Endothelial cell of hepatic sinusoid (primary cell): ENCODE measurements around the gene ADAP1.

Experiments
- in situ Hi-C: cut with HindIII; loops from 2 replicates; pipeline ENCODE4 v1.10.0; 2017; ENCODE audit warnings: low sequenced_read_pairs

ADAP1 gene

DNA sequence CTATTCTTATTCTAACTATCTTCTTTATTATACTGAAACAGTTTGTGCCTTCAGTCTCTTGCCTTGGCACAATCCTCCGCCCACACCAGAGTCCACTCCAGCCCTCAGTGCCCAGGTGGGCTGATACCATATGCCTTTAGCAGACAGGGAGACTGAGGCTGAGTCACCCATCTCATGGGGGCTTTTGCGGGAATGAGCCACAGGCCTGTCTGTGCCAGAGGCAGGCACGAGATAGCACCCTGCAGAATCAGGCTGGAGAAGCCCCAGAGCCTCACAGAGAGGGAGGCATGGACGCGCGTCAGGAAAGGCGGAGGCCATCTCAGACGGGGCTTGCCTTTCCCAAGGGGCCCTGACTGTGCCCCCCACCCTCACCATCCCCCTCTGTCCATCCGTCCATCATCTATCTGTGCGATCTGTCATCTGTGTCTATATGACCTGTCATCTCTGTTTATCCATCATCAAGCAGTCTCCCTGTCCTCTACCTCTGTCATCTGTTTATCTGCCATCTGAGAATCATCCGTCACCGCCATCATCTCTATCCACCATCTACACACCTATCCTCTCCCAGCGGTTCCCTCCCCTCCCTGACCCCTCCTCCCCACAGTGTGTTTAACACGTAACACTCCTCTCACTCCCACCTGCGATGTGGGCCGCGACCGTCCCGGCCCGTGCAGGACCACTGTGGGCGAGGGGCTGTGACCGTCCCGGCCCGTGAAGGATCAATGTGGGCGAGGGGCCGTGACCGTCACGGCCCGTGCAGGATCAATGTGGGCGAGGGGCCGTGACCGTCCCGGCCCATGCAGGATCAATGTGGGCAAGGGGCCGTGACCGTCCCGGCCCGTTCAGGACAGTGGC, 7.3 kb upstream of the ADAP1 start:
- in situ Hi-C loops: loop anchor here (5.0 to 25.0 kb wide), 3 partner anchors 69 to 201 kb away; partner anchors contain the start of gene ZFAND2A

DNA sequence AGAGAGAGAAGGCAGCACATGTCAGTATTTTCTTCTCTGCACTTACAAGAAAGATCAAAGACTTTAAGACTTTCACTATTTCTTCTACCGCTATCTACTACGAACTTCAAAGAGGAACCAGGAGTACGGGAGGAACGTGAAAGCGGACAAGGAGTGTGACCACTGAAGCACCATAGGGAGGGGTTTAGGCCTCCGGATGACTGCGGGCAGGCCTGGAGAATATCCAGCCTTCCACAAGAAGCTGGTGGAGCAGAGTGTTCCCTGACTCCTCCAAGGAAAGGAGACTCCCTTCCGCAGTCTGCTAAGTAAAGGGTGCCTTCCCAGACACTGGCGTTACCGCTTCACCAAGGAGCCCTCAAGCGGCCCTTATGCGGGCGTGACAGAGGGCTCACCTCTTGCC, 6.5 kb upstream of the ADAP1 start:
- in situ Hi-C loops: loop anchor here (5.0 to 25.0 kb wide), 3 partner anchors 69 to 201 kb away; partner anchors contain the start of gene ZFAND2A

DNA sequence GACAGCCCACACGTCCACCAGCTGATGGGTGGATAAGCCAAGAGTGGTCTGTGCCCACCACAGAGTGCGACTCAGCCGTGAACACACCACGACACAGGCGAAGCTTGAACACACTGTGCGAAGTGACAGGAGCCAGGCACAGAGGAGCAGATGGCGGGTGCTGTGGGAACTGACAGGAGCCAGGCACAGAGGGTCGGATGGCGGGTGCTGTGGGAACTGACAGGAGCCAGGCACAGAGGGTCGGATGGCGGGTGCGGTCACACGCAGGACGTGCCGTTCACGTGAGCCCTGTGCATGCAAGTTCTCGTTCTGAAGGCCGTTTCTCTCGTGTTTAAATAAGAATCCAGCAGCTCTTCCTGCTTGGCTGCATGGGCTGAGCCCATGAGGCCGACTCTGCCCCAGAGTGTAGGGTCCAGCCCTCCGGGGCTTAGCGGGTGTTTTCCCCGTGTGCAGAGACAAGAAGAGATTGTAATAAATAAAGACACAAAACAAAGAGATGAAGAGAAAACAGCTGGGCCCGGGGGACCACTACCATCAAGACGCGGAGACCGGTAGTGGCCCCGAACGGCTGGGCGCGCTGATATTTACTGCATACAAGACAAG, 5.9 kb upstream of the ADAP1 start:
- in situ Hi-C loops: loop anchor here (5.0 to 25.0 kb wide), 3 partner anchors 68 to 202 kb away; partner anchors contain the start of gene ZFAND2A

DNA sequence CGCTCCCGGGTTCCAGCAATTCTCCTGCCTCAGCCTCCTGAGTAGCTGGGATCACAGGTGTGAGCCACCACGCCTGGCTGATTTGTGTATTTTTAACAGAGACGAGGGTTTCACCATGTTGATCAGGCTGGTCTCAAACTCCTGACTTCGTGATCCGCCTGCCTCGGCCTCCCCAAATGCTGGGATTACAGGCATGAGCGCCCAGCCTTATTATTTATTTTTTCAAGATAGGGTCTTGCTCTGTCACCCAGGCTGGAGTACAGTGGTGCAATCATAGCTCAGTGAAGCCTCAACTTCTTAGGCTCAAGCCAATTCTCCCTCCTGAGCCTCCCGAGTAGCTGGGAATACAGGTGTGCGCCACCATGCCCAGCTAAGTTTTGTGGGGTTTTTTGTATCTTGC, 5.3 kb upstream of the ADAP1 start:
- in situ Hi-C loops: loop anchor here (5.0 to 25.0 kb wide), 3 partner anchors 67 to 203 kb away; partner anchors contain the start of gene ZFAND2A

DNA sequence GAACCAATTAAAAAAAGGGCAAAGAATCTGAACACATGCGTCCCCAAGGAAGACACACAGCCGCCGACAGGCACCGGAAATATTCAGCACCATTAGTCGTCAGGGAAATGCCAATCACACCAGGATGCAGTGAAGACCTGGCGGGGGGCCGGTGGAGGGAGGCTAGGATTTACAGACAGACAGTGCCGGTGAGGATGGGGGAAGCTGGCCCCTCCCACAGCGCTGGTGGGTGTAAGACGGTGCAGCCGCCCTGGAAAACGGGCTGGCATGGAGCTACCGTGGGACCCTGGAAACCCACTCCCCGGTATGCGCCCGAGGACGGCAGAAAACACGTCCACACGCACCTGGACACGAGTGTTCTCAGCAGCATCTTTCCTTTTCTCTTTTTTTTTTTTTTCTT, 4.8 kb upstream of the ADAP1 start:
- in situ Hi-C loops: loop anchor here (25.0 kb wide), 1 partner anchor 203 kb away; the partner anchor contains the start of gene ZFAND2A

DNA sequence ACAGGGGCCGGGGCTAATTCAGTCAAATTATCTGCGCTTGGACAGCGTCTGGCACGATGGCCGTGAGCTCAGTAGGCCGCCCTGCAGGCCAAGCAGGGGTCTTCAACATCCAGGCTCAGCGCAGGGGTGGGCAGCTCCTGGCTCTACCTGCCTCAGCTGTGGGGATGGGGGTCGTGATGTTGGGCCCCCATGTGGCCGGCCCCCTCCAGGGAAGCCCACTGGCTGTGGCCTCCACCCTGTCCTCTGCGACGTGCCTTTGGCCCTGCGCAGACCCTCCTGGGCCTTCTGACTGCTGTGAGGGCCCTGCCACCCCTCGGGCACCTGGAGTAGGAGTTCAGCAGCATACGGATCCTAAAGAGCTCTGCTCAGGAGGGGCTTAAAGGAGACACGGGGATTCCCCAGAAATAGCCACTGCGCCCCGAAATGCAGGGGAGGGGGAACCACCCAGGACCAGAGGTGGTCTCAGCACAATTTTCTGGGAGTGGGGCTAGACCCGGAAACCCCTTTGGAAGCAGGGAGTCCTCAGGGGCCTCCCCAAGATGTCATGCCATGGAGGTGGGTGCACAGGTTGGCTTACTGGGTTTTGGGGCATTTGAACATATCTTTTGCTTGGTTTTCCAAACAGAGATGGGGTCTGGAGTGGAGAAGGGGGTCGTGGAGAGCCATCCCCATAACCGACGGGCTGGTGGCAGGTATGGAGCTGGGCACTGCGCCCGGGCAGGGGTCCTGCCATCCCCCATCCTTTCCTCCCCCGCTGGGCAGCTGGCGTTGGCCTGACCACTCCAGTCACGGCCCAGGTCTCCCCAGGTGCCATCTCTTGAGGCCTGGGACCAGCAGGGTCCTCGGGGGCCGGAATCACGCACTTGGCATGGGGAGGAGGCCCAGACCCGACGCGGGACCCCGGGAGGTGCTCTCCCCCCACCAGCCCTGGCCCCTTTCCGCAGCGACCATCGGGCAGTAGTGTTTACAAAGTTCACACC, 4.0 kb upstream of the ADAP1 start:
- in situ Hi-C loops: loop anchor here (25.0 kb wide), 1 partner anchor 204 kb away; the partner anchor contains the start of gene ZFAND2A

DNA sequence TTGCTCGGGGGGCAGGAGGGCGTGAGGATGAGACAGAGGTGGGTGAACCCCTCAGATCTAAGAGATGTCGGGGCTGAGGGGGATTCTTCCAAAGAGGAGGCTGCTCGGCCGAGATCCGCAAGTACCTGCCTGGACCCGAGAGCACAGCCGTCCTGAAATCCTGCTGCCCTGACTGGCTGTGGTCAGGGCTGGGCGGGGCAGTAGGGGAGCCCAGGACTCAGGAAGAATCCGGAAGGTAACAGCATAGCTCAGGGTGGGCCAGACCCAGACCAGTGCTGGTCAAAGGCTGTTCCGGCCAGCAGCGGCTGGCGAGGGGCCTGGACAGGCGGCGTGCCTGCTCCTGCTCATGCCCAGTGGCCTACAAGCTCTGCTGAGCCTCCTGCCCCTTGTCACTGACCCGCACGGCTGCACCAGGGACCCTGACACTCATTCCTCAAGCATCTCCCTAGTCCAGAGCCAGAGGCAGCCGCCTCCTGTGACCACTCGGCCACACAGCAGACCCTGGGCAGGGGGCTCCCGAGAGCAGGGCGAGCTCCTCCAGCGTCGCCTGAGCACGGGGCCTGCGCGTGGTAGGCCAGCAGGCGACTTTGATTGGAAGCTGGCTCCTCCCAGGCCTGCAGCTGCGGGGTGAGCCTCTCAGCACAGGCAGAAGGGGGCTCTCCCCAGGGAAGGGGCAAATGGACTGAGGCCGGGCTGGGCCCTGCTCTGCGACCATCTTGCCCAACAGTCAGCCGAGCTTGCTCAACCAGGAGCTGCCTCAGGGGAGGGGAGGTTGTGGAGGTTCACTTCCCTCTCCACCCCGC, 3.1 kb upstream of the ADAP1 start:
- in situ Hi-C loops: loop anchor here (25.0 kb wide), 1 partner anchor 205 kb away; the partner anchor contains the start of gene ZFAND2A

DNA sequence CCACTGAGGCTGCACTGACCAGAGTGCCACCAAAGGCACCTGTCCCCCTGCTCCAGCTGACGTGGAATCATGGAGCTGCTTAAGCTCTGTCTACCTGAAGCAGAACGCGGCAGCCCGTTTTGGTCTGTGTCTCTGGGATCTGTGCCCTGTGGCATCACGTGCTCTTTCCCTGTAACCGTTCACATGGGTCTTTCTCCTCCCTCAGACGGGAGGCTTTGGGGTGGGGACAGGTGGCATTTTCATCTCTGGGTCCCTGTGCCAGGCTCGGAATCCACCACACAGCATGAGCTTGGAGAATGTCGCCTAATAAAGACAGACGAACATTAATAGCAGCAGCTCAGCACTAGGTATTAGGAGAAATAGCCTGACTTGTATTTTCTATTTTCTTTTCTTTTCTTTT, 1.6 kb upstream of the ADAP1 start:
- in situ Hi-C loops: loop anchor here (25.0 kb wide), 1 partner anchor 206 kb away; the partner anchor contains the start of gene ZFAND2A

DNA sequence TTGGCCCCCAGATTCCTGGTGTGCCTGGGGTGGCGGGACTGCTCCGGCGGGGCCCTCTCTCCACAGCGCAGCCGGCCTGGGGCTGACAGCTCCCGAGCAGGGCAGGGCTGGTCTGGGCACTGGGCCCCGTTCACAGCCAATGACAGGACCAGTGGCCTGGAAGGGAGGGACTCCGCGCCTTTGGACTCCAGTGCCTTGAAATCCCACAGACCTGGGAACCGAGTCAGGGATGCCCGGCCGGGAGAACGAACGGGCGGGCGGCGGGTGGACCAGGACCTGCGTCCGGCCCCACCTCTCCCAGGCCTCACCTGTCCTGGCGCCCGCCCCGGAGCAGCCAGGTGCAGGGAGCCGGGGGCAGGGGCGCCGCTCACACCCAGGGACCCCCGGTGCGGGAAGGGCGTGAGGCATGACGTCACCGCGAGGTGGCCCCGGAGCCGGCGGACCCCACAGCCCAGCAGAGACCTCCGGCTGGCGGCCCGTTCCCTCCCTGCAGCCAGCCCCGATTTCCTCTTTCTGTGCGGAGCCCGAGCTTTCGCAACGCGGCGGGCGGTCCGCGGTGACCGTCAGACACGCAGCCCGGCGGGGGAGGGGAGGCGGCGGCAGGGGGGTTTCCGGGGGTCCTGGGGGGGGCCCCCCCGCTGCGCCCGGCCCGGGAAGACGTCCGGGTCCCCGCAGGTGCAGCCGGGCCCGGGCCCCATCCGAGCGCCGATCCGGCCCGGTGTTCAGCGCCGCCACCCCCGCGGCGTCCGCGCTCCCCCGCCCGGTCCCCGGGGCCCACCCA, 743 bp downstream of the ADAP1 start:
- in situ Hi-C loops: loop anchor here (25.0 kb wide), 1 partner anchor 209 kb away; the partner anchor contains the start of gene ZFAND2A

DNA sequence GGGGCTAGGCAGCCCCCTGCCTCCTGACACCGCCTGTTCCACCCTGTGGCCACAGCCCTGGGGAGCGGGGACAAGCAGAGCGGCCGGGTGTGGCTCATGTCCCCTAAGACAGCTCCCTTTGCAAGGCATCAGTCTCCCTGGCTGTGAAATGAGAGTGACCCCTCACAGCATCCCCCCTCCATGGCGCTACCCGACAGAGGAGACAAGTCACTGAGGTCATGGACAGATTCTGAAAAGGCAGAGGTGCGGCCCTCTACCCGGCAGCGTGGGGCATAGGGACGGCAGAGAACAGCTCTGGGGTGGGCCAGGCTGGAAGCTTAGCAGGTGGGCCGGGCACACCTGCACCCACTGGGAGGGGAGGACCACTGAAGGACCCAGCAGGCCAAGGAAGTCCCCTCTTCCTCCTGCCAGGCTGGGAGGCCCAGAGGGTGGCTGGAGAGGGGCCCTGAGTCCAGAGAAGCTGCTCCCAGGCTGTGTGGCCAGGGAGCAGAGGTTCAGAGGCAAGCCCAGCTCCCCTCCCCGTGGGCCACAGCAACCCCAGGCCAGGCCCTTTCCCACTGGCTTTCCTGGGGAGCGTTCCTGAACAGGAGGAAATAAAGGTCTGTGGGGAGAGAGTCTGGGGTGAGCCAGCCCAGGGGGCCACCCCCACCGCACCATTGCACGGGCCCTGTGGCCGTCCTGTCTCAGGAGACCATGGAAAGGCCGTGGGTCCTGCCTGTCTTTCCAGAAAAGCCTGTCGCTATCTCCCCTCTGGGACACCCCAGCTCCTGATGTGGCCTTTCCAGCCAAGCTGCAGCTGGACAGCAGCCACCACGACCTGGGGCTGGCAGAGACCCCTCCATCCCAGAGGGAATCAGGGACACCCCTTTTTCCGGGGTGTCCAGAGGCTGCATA, 1.7 kb downstream of the ADAP1 start:
- in situ Hi-C loops: loop anchor here (25.0 kb wide), 1 partner anchor 210 kb away; the partner anchor contains the start of gene ZFAND2A

DNA sequence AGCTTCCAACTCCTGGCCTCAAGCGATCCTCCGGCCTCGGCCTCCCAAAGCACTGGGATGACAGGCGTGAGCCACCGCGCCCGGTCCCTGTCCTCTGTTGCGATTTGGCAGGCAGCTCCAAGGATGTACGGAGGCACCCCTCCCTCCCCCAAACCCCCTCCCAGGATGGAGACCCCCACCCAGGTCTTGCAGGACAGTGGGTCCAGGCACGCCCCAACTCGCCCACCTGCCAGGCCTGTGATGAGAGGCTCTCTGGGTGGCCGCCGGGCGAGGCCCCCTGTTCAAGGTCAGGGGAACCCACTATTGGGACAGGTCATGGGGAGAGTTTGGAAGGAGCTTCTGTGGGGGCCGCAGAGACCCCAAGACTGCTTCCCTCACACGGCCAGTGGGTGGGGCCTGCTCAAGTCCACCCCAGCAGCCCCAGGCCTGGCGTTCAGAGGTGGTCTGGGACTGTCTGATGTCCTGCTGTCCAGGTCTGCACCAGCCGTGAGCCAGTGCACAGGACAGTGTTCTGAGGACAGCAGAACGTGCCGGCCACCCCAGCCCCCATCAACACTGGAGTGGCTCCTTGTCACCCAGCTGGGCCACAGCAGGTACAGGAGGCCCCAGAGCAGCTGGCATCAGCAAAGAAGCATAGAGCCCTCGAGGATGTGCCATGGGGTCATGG, 2.5 kb downstream of the ADAP1 start:
- in situ Hi-C loops: loop anchor here (25.0 kb wide), 1 partner anchor 210 kb away; the partner anchor contains the start of gene ZFAND2A

DNA sequence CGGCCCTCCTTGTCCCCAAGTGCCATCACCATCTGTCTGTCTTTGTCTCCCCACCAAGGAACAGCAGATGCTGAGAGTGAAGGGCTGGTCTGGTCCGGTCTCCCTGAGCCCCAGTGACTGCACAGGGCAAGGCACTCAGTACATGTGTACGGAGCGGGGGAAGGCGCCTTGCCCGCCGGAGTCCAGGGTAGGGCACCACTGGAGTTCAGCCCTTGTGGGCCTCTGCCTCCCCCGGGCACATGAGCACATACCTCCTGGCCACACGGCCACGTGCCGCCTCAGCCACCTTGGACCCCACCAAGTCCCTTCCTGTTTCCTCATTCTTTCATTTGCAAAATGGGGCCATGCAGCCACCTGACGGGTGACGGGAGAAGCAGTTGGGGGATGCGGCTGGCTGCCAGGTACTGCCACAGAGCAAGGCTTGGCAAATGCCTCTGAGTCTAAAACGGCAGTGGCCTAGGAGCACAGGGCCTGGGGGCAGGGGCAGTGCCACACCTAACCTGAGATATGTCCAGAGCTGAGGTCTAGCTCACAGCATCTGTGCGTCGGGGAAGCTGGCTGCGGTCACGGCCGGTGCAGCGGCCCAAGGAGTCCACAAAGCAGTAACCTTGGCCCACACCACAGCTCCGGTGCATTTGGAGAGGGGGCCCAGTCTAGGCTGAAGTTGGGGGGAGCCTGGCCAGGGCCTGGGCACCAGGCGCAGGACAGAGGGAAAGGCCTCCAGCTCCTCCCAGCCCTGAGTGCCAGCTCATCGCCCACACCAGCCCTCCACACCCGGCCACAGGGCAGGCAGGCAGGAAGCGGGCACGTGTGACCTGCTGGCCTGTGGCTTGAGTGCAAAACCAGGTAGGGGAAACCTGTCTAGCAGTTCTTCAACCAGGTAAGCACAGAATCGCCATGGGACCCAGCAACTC, 5.2 kb downstream of the ADAP1 start:
- in situ Hi-C loops: no loop called here

DNA sequence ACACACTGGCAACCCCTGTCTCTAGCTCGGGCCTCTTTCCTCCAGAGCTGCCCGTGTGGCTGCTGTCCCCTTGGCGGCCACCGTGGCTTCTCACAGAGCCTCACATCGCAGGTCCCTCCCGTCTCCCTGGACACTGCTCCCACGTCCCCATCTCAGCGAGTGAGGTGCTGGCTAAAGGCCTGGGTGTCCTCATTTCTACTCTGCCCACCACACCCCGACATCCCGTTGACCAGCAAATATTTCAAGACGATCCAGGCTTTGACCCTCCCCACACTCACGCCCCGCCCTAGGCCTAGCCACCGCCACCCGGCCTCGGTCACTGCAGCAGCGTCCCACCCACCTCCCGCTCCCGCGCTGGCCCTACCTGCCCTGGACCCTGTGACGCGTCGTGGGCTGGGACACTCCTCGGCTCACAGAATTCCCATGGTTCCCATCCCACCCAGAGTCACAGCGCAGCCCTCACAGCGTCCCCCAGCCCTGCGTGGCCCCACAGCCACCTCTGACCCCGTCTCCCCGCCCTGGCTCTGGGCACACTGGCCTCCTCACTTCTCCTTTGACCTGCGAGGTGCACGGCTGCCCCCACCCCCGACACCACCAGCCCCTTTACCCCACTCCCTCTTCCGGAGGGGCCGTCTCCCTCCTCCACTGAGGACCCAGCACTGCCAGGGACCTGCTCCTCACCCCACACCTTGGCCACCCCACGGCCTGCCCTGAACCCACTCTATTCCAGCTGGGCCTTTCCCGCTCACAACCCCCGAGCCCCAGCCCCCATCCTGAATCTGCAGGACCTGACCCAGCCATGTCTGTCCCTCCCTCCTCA, 6.9 kb downstream of the ADAP1 start:
- in situ Hi-C loops: no loop called here

DNA sequence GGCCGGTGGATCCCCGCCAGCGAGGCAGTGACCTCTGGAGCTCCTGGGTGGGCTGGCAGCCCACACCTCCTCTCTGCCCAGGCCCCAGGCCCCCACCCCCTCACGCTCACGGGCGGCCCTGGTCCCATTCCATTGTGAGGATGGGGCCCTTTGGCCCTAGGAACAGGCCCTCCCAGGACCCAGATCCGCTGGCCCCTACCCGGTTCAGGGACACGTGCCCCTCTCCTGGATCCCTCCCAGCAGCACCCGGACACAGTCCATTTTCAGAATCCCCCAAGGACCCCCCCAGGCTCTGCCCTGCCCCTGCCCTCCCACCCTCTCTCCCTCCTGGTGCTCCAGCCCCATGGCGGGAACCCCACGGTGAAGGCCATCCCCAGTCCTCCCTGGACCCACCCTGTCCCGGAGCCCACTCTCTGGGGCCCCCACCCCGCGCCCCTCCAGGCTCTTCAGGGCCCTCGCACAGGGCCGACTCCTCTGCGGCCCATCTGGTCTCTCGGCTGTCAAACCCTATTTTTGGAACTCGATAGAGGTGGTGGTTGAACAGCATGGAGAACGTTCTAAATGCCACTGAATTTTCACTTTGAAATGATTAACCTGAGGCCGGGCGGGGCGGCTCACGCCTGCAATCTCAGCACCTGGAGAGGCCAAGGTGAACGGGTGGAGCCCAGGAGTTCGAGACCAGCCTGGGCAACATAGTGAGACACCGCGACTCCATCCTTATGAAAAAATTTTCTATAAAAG, 8.1 kb downstream of the ADAP1 start:
- in situ Hi-C loops: no loop called here
